H1 (cell line): ENCODE results near the gene ENPP3. TPM values are rescaled to one million over a fixed set of nuclear protein-coding genes. Genes with fewer than 3 reads are reported as not detected.

ENCODE experiments used
- CTCF ChIA-PET: fragments of 300-600 bp; sonication (Branson Sonifier 250); formaldehyde crosslinking; loops from one replicate; lab custom pipeline; 2021; ENCODE audit not compliant: partially characterized antibody; lab: Charles Lee
- POLR2A ChIA-PET: fragments of 300-600 bp; sonication (Branson Sonifier 250); formaldehyde crosslinking; loops from one replicate; lab custom pipeline; 2021; ENCODE audit warnings: inconsistent platforms; ENCODE audit not compliant: partially characterized antibody; lab: Charles Lee
- DNase-seq, 2 experiments: peaks; one replicate each; pipeline versions ENCODE4 v3.0.0 to v3.0.0-alpha.2; 2010 to 2022; ENCODE audit warnings: low spot score in 2 of 2, low read depth in 1 of 2, mixed read lengths in 1 of 2
- FAIRE-seq: peaks from 2 replicates; lab custom pipeline; 2011; peaks lifted over from hg19 to GRCh38; lab: Jason Lieb, UNC
- H2AFZ ChIP-seq: 2 replicates; pipeline ENCODE4 v1.8.1; 2012; ENCODE audit warnings: low read length, inconsistent platforms
- H2AK5ac ChIP-seq: 2 replicates; pipeline ENCODE4 v1.6.1; 2013; ENCODE audit warnings: low read depth, low read length
- H2BK120ac ChIP-seq: replicated peaks from 2 replicates; pipeline ENCODE3; 2013; ENCODE audit warnings: low read depth, low read length, inconsistent platforms
- H2BK12ac ChIP-seq: 2 replicates; pipeline ENCODE4 v1.6.1; 2013; ENCODE audit warnings: low read depth, low read length
- H2BK15ac ChIP-seq: 2 replicates; pipeline ENCODE4 v1.6.1; 2013; ENCODE audit warnings: low read length
- H2BK20ac ChIP-seq: 2 replicates; pipeline ENCODE4 v1.6.1; 2013; ENCODE audit warnings: low read length
- H2BK5ac ChIP-seq: 2 replicates; pipeline ENCODE4 v1.6.1; 2013; ENCODE audit warnings: low read depth, low read length
- H3K14ac ChIP-seq: 2 replicates; pipeline ENCODE4 v1.6.1; 2013; ENCODE audit warnings: inconsistent platforms; ENCODE audit not compliant: insufficient read length
- H3K18ac ChIP-seq: 2 replicates; pipeline ENCODE4 v1.6.1; 2013; ENCODE audit warnings: low read length; ENCODE audit errors: extremely low read depth
- H3K23ac ChIP-seq: 2 replicates; pipeline ENCODE4 v1.6.1; 2013; ENCODE audit warnings: inconsistent platforms; ENCODE audit not compliant: insufficient read length
- H3K23me2 ChIP-seq: 2 replicates; pipeline ENCODE4 v1.6.1; 2013; ENCODE audit warnings: low read depth, low read length
- H3K27ac ChIP-seq: 2 replicates; pipeline ENCODE4 v1.6.1; 2011; ENCODE audit warnings: low read depth, low read length, inconsistent platforms
- H3K27me3 ChIP-seq, 4 experiments: replicated peaks in 1 of 4; 1 replicate in 1 of 4; 2 replicates in 3 of 4; pipeline versions ENCODE4 v1.6.1 to v1.8.1; 2011 to 2013; ENCODE audit warnings: low read length in 3 of 4, mild to moderate bottlenecking in 3 of 4, inconsistent platforms in 2 of 4, mixed read lengths in 2 of 4, moderate library complexity in 1 of 4; ENCODE audit not compliant: control insufficient read depth in 3 of 4, insufficient read depth in 3 of 4; ENCODE audit errors: extremely low read depth in 1 of 4
- H3K36me3 ChIP-seq, 4 experiments: 2 replicates each; pipeline versions ENCODE4 v1.6.1 to v1.8.1; 2011 to 2013; ENCODE audit warnings: mild to moderate bottlenecking in 4 of 4, low read length in 3 of 4, moderate library complexity in 2 of 4, control low read depth in 1 of 4, inconsistent platforms in 1 of 4; ENCODE audit not compliant: insufficient read depth in 4 of 4, control insufficient read depth in 2 of 4
- H3K4ac ChIP-seq: replicated peaks from 2 replicates; pipeline ENCODE3; 2013; ENCODE audit warnings: low read length, low read depth, mixed read lengths, inconsistent platforms; ENCODE audit not compliant: insufficient read length
- H3K4me1 ChIP-seq, 4 experiments: replicated peaks in 1 of 4; 1 replicate in 1 of 4; 2 replicates in 3 of 4; pipeline versions ENCODE4 v1.6.1 to v1.8.1; 2011 to 2013; ENCODE audit warnings: low read length in 3 of 4, inconsistent platforms in 2 of 4, mixed read lengths in 1 of 4; ENCODE audit not compliant: insufficient read depth in 4 of 4, control insufficient read depth in 3 of 4
- H3K4me2 ChIP-seq, 2 experiments: 2 replicates each; pipeline versions ENCODE4 v1.6.1 to v1.8.1; 2011 to 2013; ENCODE audit warnings: low read depth in 2 of 2, low read length in 2 of 2, control low read depth in 1 of 2, inconsistent platforms in 1 of 2, mild to moderate bottlenecking in 1 of 2; ENCODE audit not compliant: insufficient read depth in 1 of 2
- H3K4me3 ChIP-seq, 4 experiments: fragments of 200-600, 300-600 bp in 1 of 4; sonication (generic), shearing (Covaris generic), sonication (Bioruptor Twin) in 1 of 4; 2 replicates each; pipeline versions ENCODE4 v1.5.1 to v1.8.1; 2011 to 2016; ENCODE audit warnings: low read length in 4 of 4, low read depth in 3 of 4, control low read depth in 2 of 4, inconsistent platforms in 2 of 4, mild to moderate bottlenecking in 2 of 4, mixed read lengths in 1 of 4, moderate library complexity in 1 of 4; ENCODE audit not compliant: insufficient read depth in 2 of 4; ENCODE audit errors: extremely low read depth in 1 of 4
- H3K56ac ChIP-seq: replicated peaks from 2 replicates; pipeline ENCODE3; 2013; ENCODE audit warnings: low read depth, mild to moderate bottlenecking, mixed read lengths, low read length, inconsistent platforms; ENCODE audit not compliant: insufficient read length
- H3K79me1 ChIP-seq: 2 replicates; pipeline ENCODE4 v1.6.1; 2013; ENCODE audit warnings: low read depth, low read length, control low read depth
- H3K79me2 ChIP-seq, 2 experiments: 2 replicates each; pipeline versions ENCODE4 v1.6.1 to v1.8.1; 2012 to 2013; ENCODE audit warnings: low read length in 2 of 2, mild to moderate bottlenecking in 2 of 2, inconsistent platforms in 1 of 2; ENCODE audit not compliant: insufficient read depth in 2 of 2, control insufficient read depth in 1 of 2
- H3K9ac ChIP-seq, 4 experiments: replicated peaks in 1 of 4; 1 replicate in 1 of 4; 2 replicates in 3 of 4; pipeline versions ENCODE4 v1.6.1 to v1.8.1; 2011 to 2013; ENCODE audit warnings: low read depth in 3 of 4, low read length in 3 of 4, control low read depth in 2 of 4, mild to moderate bottlenecking in 2 of 4, moderate library complexity in 2 of 4, inconsistent platforms in 1 of 4; ENCODE audit errors: extremely low read depth in 1 of 4
- H3K9me3 ChIP-seq, 2 experiments: 2 replicates each; pipeline versions ENCODE4 v1.6.1 to v1.8.1; 2012 to 2013; ENCODE audit warnings: mild to moderate bottlenecking in 2 of 2, moderate library complexity in 2 of 2, control low read depth in 1 of 2, inconsistent platforms in 1 of 2, low read depth in 1 of 2, low read length in 1 of 2, mixed read lengths in 1 of 2; ENCODE audit not compliant: insufficient read depth in 2 of 2
- H4K20me1 ChIP-seq, 2 experiments: replicated peaks in 1 of 2; 2 replicates each; pipeline versions ENCODE3 to v1.8.1; 2011 to 2013; ENCODE audit warnings: inconsistent platforms in 2 of 2, low read length in 2 of 2, mild to moderate bottlenecking in 1 of 2; ENCODE audit not compliant: insufficient read depth in 2 of 2, control insufficient read depth in 1 of 2
- H4K5ac ChIP-seq: 2 replicates; pipeline ENCODE4 v1.6.1; 2013; ENCODE audit warnings: low read length, low read depth, mixed read lengths, inconsistent platforms; ENCODE audit not compliant: insufficient read length
- H4K8ac ChIP-seq: 2 replicates; pipeline ENCODE4 v1.8.0; 2013; ENCODE audit warnings: mild to moderate bottlenecking, moderate library complexity, low read length, inconsistent platforms; ENCODE audit not compliant: insufficient read depth; ENCODE audit errors: extremely low read depth
- H4K91ac ChIP-seq: replicated peaks from 2 replicates; pipeline ENCODE3; 2013; ENCODE audit warnings: low read length, mixed read lengths, inconsistent platforms; ENCODE audit not compliant: insufficient read length
- SP1 ChIP-seq: IDR thresholded peaks from 2 replicates; pipeline ENCODE4 v1.6.1; 2011; ENCODE audit warnings: low read depth, low read length
- WGBS, 2 experiments: shearing (Covaris generic) in 1 of 2; methylation state at CpG; one replicate each; pipeline versions ENCODE4 v1.1.6 to v1.1.7; 2013 to 2015; ENCODE audit warnings: low lambda C conversion rate in 2 of 2, mixed read lengths in 2 of 2, inconsistent platforms in 1 of 2, low coverage in 1 of 2, missing lambda C conversion rate in 1 of 2; ENCODE audit not compliant: insufficient replicate concordance in 2 of 2, insufficient coverage in 1 of 2, insufficient read length in 1 of 2; ENCODE audit errors: extremely low coverage in 1 of 2, missing lambda C conversion rate in 1 of 2; 5-methylcytosine and 5-hydroxymethylcytosine counted together
- polyA plus RNA-seq, 7 experiments: library from polyadenylated mRNA; depleted of rRNA in 3 of 7; stranded (reverse) in 5 of 7; unstranded in 2 of 7; fragments of >200 nt in 5 of 7; fragments of 200-250 nt in 2 of 7; gene quantifications; 1 replicate in 5 of 7; 2 replicates in 1 of 7; 4 replicates in 1 of 7; pipeline versions ENCODE4 v1.2.1 to v1.2.3, GENCODE V29; 2011 to 2013; ENCODE audit warnings: missing spikeins in 2 of 7, mixed read lengths in 2 of 7
- total RNA-seq: library from RNA; stranded (reverse); fragmentation: NEBNext Ultra II Directional; extraction: Animal tissue kit (Norgen Biotek cat#: 25700); gene quantifications from 2 replicates; pipeline ENCODE4 v1.2.1, GENCODE V29; 2021

ENPP3 gene
- total and polyA plus RNA-seq, 2 of the 8 experiments (the other 6 are each of a cell fraction or from before 2014, with no cell fraction given), result 0.11 TPM; not detected in 1

DNA sequence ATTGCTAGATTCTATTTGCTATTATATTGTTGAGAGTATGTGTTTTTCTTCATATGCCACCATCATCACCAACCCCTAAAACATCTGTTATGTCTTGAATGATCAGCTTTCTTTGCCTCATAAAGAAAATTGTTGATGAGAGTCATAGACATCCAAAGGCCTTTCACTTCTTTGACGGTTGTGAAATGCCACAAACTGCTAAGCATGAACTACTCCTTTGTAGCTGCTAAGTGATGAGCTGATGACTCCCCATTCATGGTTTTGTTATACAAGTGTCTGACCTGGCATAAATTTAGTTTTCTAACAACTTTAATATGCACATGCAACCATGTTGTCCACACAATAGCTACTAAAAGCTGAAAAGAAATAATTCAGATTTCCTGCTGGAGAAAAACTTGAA lies 8.4 kb upstream of the ENPP3 start:
- Histone ChIP-seq H3K27me3 (no peaks in the 10 kb centered on the region), H3K4me2 (no peak overlapping the region), H2AK5ac (no peak overlapping the region), H3K23ac (no peak overlapping the region), H3K14ac (no peak overlapping the region), H3K4me3 (no peak overlapping the region), H3K9ac (no peak overlapping the region), H4K5ac (no peak overlapping the region), H2BK15ac (no peak overlapping the region), H2BK120ac (no peak overlapping the region), H2BK12ac (no peak overlapping the region), H3K79me1 (no peaks in the 10 kb centered on the region), H3K27ac (no peak overlapping the region), H4K91ac (no peak overlapping the region), H3K4ac (no peak overlapping the region), H3K79me2 (peaks cover 0 to 7% of the 10 kb centered on the region in 2 experiments; a peak in 2 of 4 replicates), H3K18ac (no peak overlapping the region), H3K36me3 (peaks cover 3 to 8% (median 6%) of the 10 kb centered on the region in 4 experiments; a peak in 6 of 8 replicates), H4K20me1 (no peaks in the 10 kb centered on the region), H3K9me3 (no peaks in the 10 kb centered on the region), H3K56ac (no peak overlapping the region), H2AFZ (peak overlapping the region; percentile 94; the same call in 1 of the 2 replicates), H2BK20ac (no peak overlapping the region), H3K4me1 (no peaks in the 10 kb centered on the region), H4K8ac (no peak overlapping the region), H3K23me2 (no peaks in the 10 kb centered on the region), H2BK5ac (no peak overlapping the region)
- no peak for TF ChIP-seq SP1
- POLR2A ChIA-PET, result interaction anchor here (0.8 to 2.0 kb wide), 3 partner anchors 10 to 566 kb away, joined by 3 to 6 read pairs (median 3); partner anchors contain the start of genes CCN2 and EPB41L2
- DNase-seq, result no peak
- CTCF ChIA-PET, result interaction anchor here (0.6 to 2.9 kb wide), 45 partner anchors 10 to 1759 kb away, joined by 3 to 41 read pairs (median 4); partner anchors contain the start of gene ENPP3
- WGBS, 2 experiments, result 88% methylated on average over 1 of the region's 1 CpG; no CpG with 5 or more reads in 1 of the 2 experiments
- FAIRE-seq, result no peak
